HEK293 (cell line): ENCODE measurements around the gene MAGEB6.

ENCODE experiments used
- ZBTB7A ChIP-seq: fragments of 450-650 bp; formaldehyde crosslinking; IDR thresholded peaks from 2 replicates; pipeline ENCODE4 v1.5.1; 2016; ENCODE audit warnings: low read depth, missing biosample characterization, missing genetic modification characterization
- ZNF114 ChIP-seq: fragments of 450-650 bp; formaldehyde crosslinking; IDR thresholded peaks from 2 replicates; pipeline ENCODE4 v1.5.0; 2017; ENCODE audit warnings: missing biosample characterization, missing genetic modification characterization
- ZNF18 ChIP-seq: fragments of 450-650 bp; formaldehyde crosslinking; IDR thresholded peaks from 2 replicates; pipeline ENCODE4 v1.5.1; 2016; ENCODE audit warnings: missing biosample characterization, missing genetic modification characterization
- ZNF184 ChIP-seq: fragments of 450-650 bp; IDR thresholded peaks from 2 replicates; pipeline ENCODE4 v1.5.1; 2018; ENCODE audit warnings: missing biosample characterization, mild to moderate bottlenecking, missing genetic modification characterization
- ZNF248 ChIP-seq: fragments of 450-650 bp; formaldehyde crosslinking; IDR thresholded peaks from 2 replicates; pipeline ENCODE4 v1.5.1; 2017; ENCODE audit warnings: missing biosample characterization, missing genetic modification characterization
- ZNF274 ChIP-seq, 2 experiments: fragments of 200-500 bp in 1 of 2; fragments of 450-650 bp in 1 of 2; sonication (Bioruptor generic) in 1 of 2; formaldehyde crosslinking in 1 of 2; IDR thresholded peaks; 2 replicates each; pipeline versions ENCODE4 v1.5.1 to v1.6.1; 2014 to 2016; ENCODE audit warnings: borderline replicate concordance in 1 of 2, inconsistent platforms in 1 of 2, low read length in 1 of 2, missing biosample characterization in 1 of 2, missing genetic modification characterization in 1 of 2
- ZNF302 ChIP-seq: fragments of 450-650 bp; formaldehyde crosslinking; IDR thresholded peaks from 2 replicates; pipeline ENCODE4 v1.5.1; 2016; ENCODE audit warnings: missing biosample characterization, missing genetic modification characterization, low read depth
- TF ChIP-seq, protein P1 (sequence below): fragments of 450-650 bp; formaldehyde crosslinking; IDR thresholded peaks from 2 replicates; pipeline ENCODE4 v1.5.1; 2016; ENCODE audit warnings: missing biosample characterization, missing genetic modification characterization

- TF ChIP-seq ZNF302 (tag by site-specific recombination) (no peak), ZNF184 (no peak), ZNF114 (tag by site-specific recombination) (no peak), ZNF248 (no peak), ZNF18 (no peak), ZNF274 (IDR thresholded peaks at IDR 0.05; ENCODE audit: low read length) (no peak), ZNF274 (tag by site-specific recombination; IDR thresholded peaks at IDR 0.05; ENCODE audit: borderline replicate concordance) (no peak), ZBTB7A (tag by site-specific recombination) (no peak)
- TF ChIP-seq, protein P1, sequence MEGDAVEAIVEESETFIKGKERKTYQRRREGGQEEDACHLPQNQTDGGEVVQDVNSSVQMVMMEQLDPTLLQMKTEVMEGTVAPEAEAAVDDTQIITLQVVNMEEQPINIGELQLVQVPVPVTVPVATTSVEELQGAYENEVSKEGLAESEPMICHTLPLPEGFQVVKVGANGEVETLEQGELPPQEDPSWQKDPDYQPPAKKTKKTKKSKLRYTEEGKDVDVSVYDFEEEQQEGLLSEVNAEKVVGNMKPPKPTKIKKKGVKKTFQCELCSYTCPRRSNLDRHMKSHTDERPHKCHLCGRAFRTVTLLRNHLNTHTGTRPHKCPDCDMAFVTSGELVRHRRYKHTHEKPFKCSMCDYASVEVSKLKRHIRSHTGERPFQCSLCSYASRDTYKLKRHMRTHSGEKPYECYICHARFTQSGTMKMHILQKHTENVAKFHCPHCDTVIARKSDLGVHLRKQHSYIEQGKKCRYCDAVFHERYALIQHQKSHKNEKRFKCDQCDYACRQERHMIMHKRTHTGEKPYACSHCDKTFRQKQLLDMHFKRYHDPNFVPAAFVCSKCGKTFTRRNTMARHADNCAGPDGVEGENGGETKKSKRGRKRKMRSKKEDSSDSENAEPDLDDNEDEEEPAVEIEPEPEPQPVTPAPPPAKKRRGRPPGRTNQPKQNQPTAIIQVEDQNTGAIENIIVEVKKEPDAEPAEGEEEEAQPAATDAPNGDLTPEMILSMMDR (tag by site-specific recombination) = no peak
Observed at GRCh38 chrX:26208012-26208411, 15.8 kb downstream of the MAGEB6 start.
